Measurements from ENCODE around the gene PEDS1. TPM values are rescaled to one million over a fixed set of nuclear protein-coding genes. Genes with fewer than 3 reads are reported as not detected.
A peak's percentile ranks its signal among the peaks of the same experiment; 100 is the strongest.

The PEDS1 gene
- total and polyA plus RNA-seq, 9 donors: 7.5 to 18.2 (median 12.4) TPM

- peaks cover 6% of the 10 kb centered on the region for H3K4me1 ChIP-seq (ENCODE audit: insufficient read depth)
- 84 to 88% (median 86%) methylated on average over 18 of the region's 18 CpGs for WGBS, 3 donors
- no peaks in the 10 kb centered on the region for H3K36me3 ChIP-seq
- no peaks in the 10 kb centered on the region for H3K9me3 ChIP-seq
- no peak for TF ChIP-seq CTCF (IDR thresholded peaks at IDR 0.05)
- no peaks in the 10 kb centered on the region for H3K27me3 ChIP-seq
- peak in 3 of 5 donors; percentile 54 to 55 (median 54) for DNase-seq
- H3K4me3 ChIP-seq: no peak overlapping the region
- peak overlapping the region; percentile 91 to 98 for H3K27ac ChIP-seq
- intact Hi-C loops (cut with DNase I): loop anchor here in 3 of 4 donors (1.0 to 10.0 kb wide), 4 partner anchors 273 to 1206 kb away; no protein-coding TSS in a partner anchor
Observed at GRCh38 chr20:50188879-50189680, 35.6 kb upstream of the PEDS1 start.

GRCh38 chr20:50188287-50188688 is 34.8 kb upstream of the PEDS1 start:
- WGBS, 3 donors: 95 to 96% (median 95%) methylated on average over 6 of the region's 6 CpGs
- DNase-seq: no peak
- Histone ChIP-seq H3K4me3 (no peak overlapping the region), H3K36me3 (no peaks in the 10 kb centered on the region), H3K27me3 (no peaks in the 10 kb centered on the region), H3K27ac (peak overlapping the region; percentile 20 to 39), H3K9me3 (no peaks in the 10 kb centered on the region), H3K4me1 (ENCODE audit: insufficient read depth) (peaks cover 1% of the 10 kb centered on the region)
- intact Hi-C loops (cut with DNase I): loop anchor here in 3 of 4 donors (1.0 to 10.0 kb wide), 4 partner anchors 274 to 1207 kb away; no protein-coding TSS in a partner anchor
- TF ChIP-seq EP300 (IDR thresholded peaks at IDR 0.05): no peak
- no peak for TF ChIP-seq POLR2A (IDR thresholded peaks at IDR 0.05)
- no peak for TF ChIP-seq CTCF (IDR thresholded peaks at IDR 0.05)

- H3K36me3 ChIP-seq: no peaks in the 10 kb centered on the region
- H3K9me3 ChIP-seq: no peaks in the 10 kb centered on the region
- no peak for TF ChIP-seq CTCF (IDR thresholded peaks at IDR 0.05)
- TF ChIP-seq EP300 (IDR thresholded peaks at IDR 0.05): no peak
- TF ChIP-seq POLR2A (IDR thresholded peaks at IDR 0.05): no peak
- DNase-seq: peak in 4 of 5 donors; percentile 67 to 77 (median 68)
- no peaks in the 10 kb centered on the region for H3K27me3 ChIP-seq
- H3K4me1 ChIP-seq (ENCODE audit: insufficient read depth): peaks cover 1% of the 10 kb centered on the region
- H3K4me3 ChIP-seq: no peak overlapping the region
- H3K27ac ChIP-seq: peak overlapping the region; percentile 39 to 60
- WGBS, 3 donors: 66 to 72% (median 69%) methylated on average over 12 of the region's 12 CpGs
- intact Hi-C loops (cut with DNase I): loop anchor here (1.0 to 10.0 kb wide), 7 partner anchors 273 to 1207 kb away; no protein-coding TSS in a partner anchor
Observed at GRCh38 chr20:50187403-50188051, 34.0 kb upstream of the PEDS1 start.

- no peaks in the 10 kb centered on the region for H3K9me3 ChIP-seq
- intact Hi-C loops (cut with DNase I): loop anchor here (2.0 to 10.0 kb wide), 6 partner anchors 274 to 1208 kb away; no protein-coding TSS in a partner anchor
- peak in 1 of 5 donors; percentile 52 for DNase-seq
- H3K4me1 ChIP-seq (ENCODE audit: insufficient read depth): peaks cover 1% of the 10 kb centered on the region
- H3K36me3 ChIP-seq: no peaks in the 10 kb centered on the region
- peak overlapping the region; percentile 39 to 60 for H3K27ac ChIP-seq
- no peak for TF ChIP-seq CTCF (IDR thresholded peaks at IDR 0.05)
- no peak for TF ChIP-seq POLR2A (IDR thresholded peaks at IDR 0.05)
- TF ChIP-seq EP300 (IDR thresholded peaks at IDR 0.05): no peak
- no peak overlapping the region for H3K4me3 ChIP-seq
- no peaks in the 10 kb centered on the region for H3K27me3 ChIP-seq
- WGBS, 3 donors: 61 to 63% (median 61%) methylated on average over 8 of the region's 8 CpGs
Observed at GRCh38 chr20:50186987-50187402, 33.5 kb upstream of the PEDS1 start.

Data from ovary (tissue), 9 donors.